PFSK-1 (cell line): Measurements from ENCODE around the gene CTIF.
A peak's percentile ranks its signal among the peaks of the same experiment; 100 is the strongest.

Source experiments
- FOXP2 ChIP-seq: optimal IDR thresholded peaks from 2 replicates; pipeline ENCODE3; 2011; ENCODE audit warnings: borderline replicate concordance, control low read depth, inconsistent platforms; ENCODE audit not compliant: insufficient read depth; ENCODE audit errors: extremely low read length, extremely low read depth
- POLR2AphosphoS5 ChIP-seq: IDR thresholded peaks from 2 replicates; pipeline ENCODE4 v1.6.1; 2012; ENCODE audit warnings: low read depth, mild to moderate bottlenecking, control low read depth, low read length, moderate library complexity
- SIN3A ChIP-seq: IDR thresholded peaks from 2 replicates; pipeline ENCODE4 v1.6.1; 2012; ENCODE audit warnings: mild to moderate bottlenecking, low read length, moderate library complexity, borderline replicate concordance; ENCODE audit not compliant: insufficient read depth
- TAF1 ChIP-seq: IDR thresholded peaks from 2 replicates; pipeline ENCODE4 v1.6.1; 2012; ENCODE audit warnings: low read length, control low read depth, borderline replicate concordance; ENCODE audit not compliant: insufficient read depth
- TF ChIP-seq, protein P1 (sequence below), 2 experiments: IDR thresholded peaks; 2 replicates each; pipeline versions ENCODE4 v1.6.1 to v1.8.0; 2011 to 2012; ENCODE audit warnings: low read depth in 2 of 2, low read length in 2 of 2, control low read depth in 1 of 2, inconsistent platforms in 1 of 2, mild to moderate bottlenecking in 1 of 2, moderate library complexity in 1 of 2; ENCODE audit not compliant: insufficient read depth in 1 of 2

Gene CTIF

GRCh38 chr18:48893608-48894600 is 355.1 kb downstream of the CTIF start:
- TF ChIP-seq TAF1, result no peak
- TF ChIP-seq POLR2AphosphoS5, result no peak
- TF ChIP-seq SIN3A, result no peak
- TF ChIP-seq, protein P1, sequence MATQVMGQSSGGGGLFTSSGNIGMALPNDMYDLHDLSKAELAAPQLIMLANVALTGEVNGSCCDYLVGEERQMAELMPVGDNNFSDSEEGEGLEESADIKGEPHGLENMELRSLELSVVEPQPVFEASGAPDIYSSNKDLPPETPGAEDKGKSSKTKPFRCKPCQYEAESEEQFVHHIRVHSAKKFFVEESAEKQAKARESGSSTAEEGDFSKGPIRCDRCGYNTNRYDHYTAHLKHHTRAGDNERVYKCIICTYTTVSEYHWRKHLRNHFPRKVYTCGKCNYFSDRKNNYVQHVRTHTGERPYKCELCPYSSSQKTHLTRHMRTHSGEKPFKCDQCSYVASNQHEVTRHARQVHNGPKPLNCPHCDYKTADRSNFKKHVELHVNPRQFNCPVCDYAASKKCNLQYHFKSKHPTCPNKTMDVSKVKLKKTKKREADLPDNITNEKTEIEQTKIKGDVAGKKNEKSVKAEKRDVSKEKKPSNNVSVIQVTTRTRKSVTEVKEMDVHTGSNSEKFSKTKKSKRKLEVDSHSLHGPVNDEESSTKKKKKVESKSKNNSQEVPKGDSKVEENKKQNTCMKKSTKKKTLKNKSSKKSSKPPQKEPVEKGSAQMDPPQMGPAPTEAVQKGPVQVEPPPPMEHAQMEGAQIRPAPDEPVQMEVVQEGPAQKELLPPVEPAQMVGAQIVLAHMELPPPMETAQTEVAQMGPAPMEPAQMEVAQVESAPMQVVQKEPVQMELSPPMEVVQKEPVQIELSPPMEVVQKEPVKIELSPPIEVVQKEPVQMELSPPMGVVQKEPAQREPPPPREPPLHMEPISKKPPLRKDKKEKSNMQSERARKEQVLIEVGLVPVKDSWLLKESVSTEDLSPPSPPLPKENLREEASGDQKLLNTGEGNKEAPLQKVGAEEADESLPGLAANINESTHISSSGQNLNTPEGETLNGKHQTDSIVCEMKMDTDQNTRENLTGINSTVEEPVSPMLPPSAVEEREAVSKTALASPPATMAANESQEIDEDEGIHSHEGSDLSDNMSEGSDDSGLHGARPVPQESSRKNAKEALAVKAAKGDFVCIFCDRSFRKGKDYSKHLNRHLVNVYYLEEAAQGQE (IDR thresholded peaks at IDR 0.05; ENCODE audit: insufficient read depth in 1 of 2, low read depth in 2 of 2, low read length in 2 of 2), result no peak
- TF ChIP-seq FOXP2, result no peak

GRCh38 chr18:48894799-48895346 is 356.0 kb downstream of the CTIF start:
- no peak for TF ChIP-seq SIN3A
- TF ChIP-seq, protein P1 (IDR thresholded peaks at IDR 0.05; ENCODE audit: insufficient read depth in 1 of 2, low read depth in 2 of 2, low read length in 2 of 2), result no peak
- TF ChIP-seq POLR2AphosphoS5, result no peak
- TF ChIP-seq TAF1, result no peak
- no peak for TF ChIP-seq FOXP2

- no peak for TF ChIP-seq FOXP2
- TF ChIP-seq TAF1, result no peak
- no peak for TF ChIP-seq POLR2AphosphoS5
- TF ChIP-seq, protein P1 (IDR thresholded peaks at IDR 0.05; ENCODE audit: insufficient read depth in 1 of 2, low read depth in 2 of 2, low read length in 2 of 2), result no peak
- TF ChIP-seq SIN3A, result no peak
These were observed 357.6 kb downstream of the CTIF start for GRCh38 chr18:48896326-48896874.

DNA sequence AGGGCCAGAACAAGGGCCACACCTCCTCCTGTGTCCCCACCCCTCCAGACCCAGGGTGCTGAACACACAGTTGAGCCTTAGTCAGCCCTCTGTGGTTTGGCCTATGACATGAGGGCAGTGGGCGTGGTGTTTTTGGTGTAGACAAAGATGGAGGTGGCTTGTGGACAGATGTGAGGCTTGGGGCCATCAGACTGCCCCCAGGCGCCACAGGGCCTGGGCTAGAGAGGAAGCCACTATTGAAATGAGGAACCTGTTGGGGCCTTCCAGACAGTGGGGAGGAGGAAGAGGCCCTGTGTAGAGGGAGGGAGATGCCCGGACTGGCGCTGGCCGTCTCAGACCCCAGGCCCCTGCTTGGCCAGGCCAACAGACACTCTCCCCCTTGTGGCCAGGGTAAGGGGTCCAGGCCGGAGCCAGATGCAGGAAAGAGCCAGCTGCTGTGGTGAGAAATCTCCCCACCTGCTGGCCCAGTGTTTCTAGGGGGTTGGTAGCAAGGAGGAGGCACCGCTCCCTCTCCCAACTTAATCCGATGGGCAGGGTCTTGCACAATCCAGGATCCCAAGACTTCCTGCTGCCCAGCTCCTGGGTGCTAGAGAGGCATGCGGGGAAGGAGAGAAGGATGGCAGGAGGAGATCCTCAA is 358.2 kb downstream of the CTIF start:
- TF ChIP-seq SIN3A (no peak), FOXP2 (peak; percentile 31)

DNA sequence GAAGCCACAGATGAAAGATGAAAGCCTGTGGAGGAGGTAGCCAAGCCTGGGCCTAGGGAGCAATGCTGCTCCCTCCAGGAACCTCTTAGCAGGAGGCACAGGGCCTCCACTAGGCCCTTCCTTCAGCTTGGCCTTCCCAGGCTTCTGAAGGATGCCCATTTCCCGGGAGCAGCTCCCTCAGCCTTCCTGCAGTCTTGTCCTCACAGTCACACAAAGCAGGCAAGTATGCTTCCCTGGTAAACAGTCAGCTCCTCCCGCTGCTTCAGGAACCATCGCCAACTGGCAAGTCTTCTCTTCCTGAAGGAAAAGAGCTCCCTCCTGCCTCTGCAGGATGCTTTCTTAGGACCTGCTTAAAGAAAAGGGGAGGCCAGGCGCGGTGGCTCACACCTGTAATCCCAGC is 358.7 kb downstream of the CTIF start:
- TF ChIP-seq FOXP2, result no peak
- TF ChIP-seq, protein P1 (IDR thresholded peaks at IDR 0.05; ENCODE audit: insufficient read depth in 1 of 2, low read depth in 2 of 2, low read length in 2 of 2), result no peak
- TF ChIP-seq POLR2AphosphoS5, result no peak
- no peak for TF ChIP-seq TAF1
- no peak for TF ChIP-seq SIN3A
